Panc1 (cell line): ENCODE results near the gene ANO6. TPM values are rescaled to one million over a fixed set of nuclear protein-coding genes. Genes with fewer than 3 reads are reported as not detected.

Experiments
- ATAC-seq: fragments of 200-7000 bp; cut with Tn5 transposase; 2 replicates; pipeline ENCODE4 v1.9.1; 2020; ENCODE audit warnings: mild to moderate bottlenecking, moderate library complexity
- BruUV-seq: library from RNA; stranded (reverse); fragments of 400-500 nt; replicated peaks from 2 replicates; lab custom pipeline; 2021; lab: Mats Ljungman, UMichigan
- CTCF ChIA-PET: fragments of 300-600 bp; sonication (Branson Sonifier 250); formaldehyde crosslinking; loops from one replicate; lab custom pipeline; 2022; ENCODE audit warnings: antibody characterized with exemption; lab: Charles Lee
- POLR2A ChIA-PET: fragments of 300-600 bp; sonication (Branson Sonifier 250); formaldehyde crosslinking; loops from one replicate; lab custom pipeline; 2022; ENCODE audit warnings: antibody characterized with exemption; lab: Charles Lee
- DNase-seq: peaks from one replicate; pipeline ENCODE4 v3.0.0-alpha.2; 2010; ENCODE audit warnings: low read depth, low spot score
- H3K27ac ChIP-seq: 2 replicates; pipeline ENCODE4 v1.5.1; 2011; ENCODE audit warnings: mild to moderate bottlenecking, low read length, inconsistent platforms
- H3K27me3 ChIP-seq: fragments of 200-500 bp; sonication (Bioruptor generic); 2 replicates; pipeline ENCODE4 v1.6.0; 2014; ENCODE audit warnings: low read length, inconsistent platforms; ENCODE audit not compliant: control insufficient read depth, insufficient read depth
- H3K36me3 ChIP-seq: fragments of 200-500 bp; sonication (Bioruptor generic); 2 replicates; pipeline ENCODE4 v1.5.1; 2014; ENCODE audit warnings: inconsistent platforms, mild to moderate bottlenecking, low read length, moderate library complexity; ENCODE audit not compliant: control insufficient read depth, insufficient read depth
- H3K4me1 ChIP-seq: 2 replicates; pipeline ENCODE4 v1.5.1; 2011; ENCODE audit warnings: inconsistent platforms, mild to moderate bottlenecking, low read length, moderate library complexity; ENCODE audit not compliant: control insufficient read depth, insufficient read depth
- H3K4me3 ChIP-seq, 2 experiments: 2 replicates each; pipeline ENCODE4 v1.5.1; 2011 to 2012; ENCODE audit warnings: low read depth in 2 of 2, low read length in 2 of 2, mild to moderate bottlenecking in 2 of 2, inconsistent platforms in 1 of 2, moderate library complexity in 1 of 2
- H3K9me3 ChIP-seq: fragments of 200-500 bp; sonication (Bioruptor generic); 2 replicates; pipeline ENCODE4 v1.5.1; 2014; ENCODE audit warnings: low read depth, mild to moderate bottlenecking, inconsistent platforms, low read length, moderate library complexity; ENCODE audit not compliant: control insufficient read depth, insufficient read depth
- POLR2AphosphoS5 ChIP-seq: IDR thresholded peaks from 2 replicates; pipeline ENCODE4 v1.6.1; 2012; ENCODE audit warnings: mild to moderate bottlenecking, low read depth, low read length, moderate library complexity
- SIN3A ChIP-seq: IDR thresholded peaks from 2 replicates; pipeline ENCODE4 v1.6.1; 2012; ENCODE audit warnings: low read depth, mild to moderate bottlenecking, low read length, moderate library complexity, borderline replicate concordance; ENCODE audit not compliant: insufficient read depth
- TCF7L2 ChIP-seq: IDR thresholded peaks from 2 replicates; pipeline ENCODE4 v1.6.1; 2011; ENCODE audit warnings: mild to moderate bottlenecking, low read depth, low read length, inconsistent platforms
- in situ Hi-C: cut with HindIII; loops from 2 replicates; pipeline ENCODE4 v1.10.0; 2016; ENCODE audit warnings: low sequenced_read_pairs, low pct_unique_long_range_greater_than_20kb
- intact Hi-C: fragments of 100-400 bp; cut with micrococcal nuclease; formaldehyde crosslinking; loops from one replicate; pipeline ENCODE4 v1.10.0; 2022; ENCODE audit not compliant: unreplicated experiment
- total RNA-seq: library from RNA; stranded (reverse); gene quantifications from one replicate; pipeline ENCODE4 v1.2.1, GENCODE V29; 2021; ENCODE audit not compliant: unreplicated experiment
- TF ChIP-seq, protein P1 (sequence below), 2 experiments: IDR thresholded peaks; 2 replicates each; pipeline ENCODE4 v1.6.1; 2011 to 2012; ENCODE audit warnings: low read depth in 2 of 2, control low read depth in 1 of 2, low read length in 1 of 2, mild to moderate bottlenecking in 1 of 2, moderate library complexity in 1 of 2; ENCODE audit not compliant: insufficient read depth in 1 of 2
- TF ChIP-seq, protein P2 (sequence below): fragments of 450-650 bp; IDR thresholded peaks from 2 replicates; pipeline ENCODE4 v1.5.1; 2017; ENCODE audit warnings: mild to moderate bottlenecking

Gene ANO6
- total RNA-seq, 1 experiment from 2014 or later, result 120 TPM

DNA sequence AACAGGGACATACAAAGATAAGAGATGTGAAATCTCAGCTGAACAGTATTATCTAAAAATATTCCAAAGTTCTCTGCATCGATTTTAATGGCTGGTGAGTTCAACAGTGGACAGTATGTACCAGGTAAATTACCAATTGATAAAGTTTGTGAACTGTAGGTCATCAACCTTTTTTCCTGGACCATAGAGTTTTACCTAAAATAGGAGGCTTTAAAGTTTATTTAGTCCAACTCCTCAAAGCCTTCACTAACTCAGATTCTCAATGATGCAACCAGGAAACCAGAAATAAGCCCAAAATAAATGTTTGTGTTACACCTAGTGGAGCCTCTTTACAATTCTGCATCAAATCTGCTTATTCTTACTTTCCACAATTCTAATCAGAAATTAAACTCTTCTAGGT lies 205.8 kb downstream of the ANO6 start:
- CTCF ChIA-PET, result no interaction called here
- POLR2A ChIA-PET, result no interaction called here

DNA sequence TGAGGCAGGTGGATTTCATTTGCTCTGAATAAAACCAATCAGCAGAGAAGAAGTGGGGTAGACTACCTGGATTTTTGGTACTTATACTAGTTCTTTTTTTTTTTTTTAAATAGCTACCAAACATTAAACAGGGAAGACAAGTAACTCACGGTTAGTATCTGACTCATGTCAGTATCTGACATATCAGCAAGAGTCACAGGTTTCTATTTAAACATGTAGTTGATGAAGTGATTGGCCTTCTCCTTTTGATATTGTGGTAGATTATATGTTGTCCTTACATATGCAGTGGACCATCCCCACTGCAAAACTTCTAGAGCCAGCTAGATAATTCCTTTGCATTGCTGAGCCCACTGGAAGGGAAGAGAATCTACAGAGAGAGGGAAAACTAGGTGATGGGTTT lies 208.0 kb downstream of the ANO6 start:
- in situ Hi-C loops, result no loop called here
- peaks cover 26% of the 10 kb centered on the region for H3K36me3 ChIP-seq
- H3K9me3 ChIP-seq, result no peaks in the 10 kb centered on the region
- H3K4me1 ChIP-seq, result no peaks in the 10 kb centered on the region
- no TSS peak for BruUV-seq
- H3K27me3 ChIP-seq, result no peaks in the 10 kb centered on the region
- no peak for DNase-seq
- H3K4me3 ChIP-seq, result no peak overlapping the region
- intact Hi-C loops, result no loop called here
- TF ChIP-seq TCF7L2 (no peak), POLR2AphosphoS5 (no peak), SIN3A (no peak)
- TF ChIP-seq, protein P1, sequence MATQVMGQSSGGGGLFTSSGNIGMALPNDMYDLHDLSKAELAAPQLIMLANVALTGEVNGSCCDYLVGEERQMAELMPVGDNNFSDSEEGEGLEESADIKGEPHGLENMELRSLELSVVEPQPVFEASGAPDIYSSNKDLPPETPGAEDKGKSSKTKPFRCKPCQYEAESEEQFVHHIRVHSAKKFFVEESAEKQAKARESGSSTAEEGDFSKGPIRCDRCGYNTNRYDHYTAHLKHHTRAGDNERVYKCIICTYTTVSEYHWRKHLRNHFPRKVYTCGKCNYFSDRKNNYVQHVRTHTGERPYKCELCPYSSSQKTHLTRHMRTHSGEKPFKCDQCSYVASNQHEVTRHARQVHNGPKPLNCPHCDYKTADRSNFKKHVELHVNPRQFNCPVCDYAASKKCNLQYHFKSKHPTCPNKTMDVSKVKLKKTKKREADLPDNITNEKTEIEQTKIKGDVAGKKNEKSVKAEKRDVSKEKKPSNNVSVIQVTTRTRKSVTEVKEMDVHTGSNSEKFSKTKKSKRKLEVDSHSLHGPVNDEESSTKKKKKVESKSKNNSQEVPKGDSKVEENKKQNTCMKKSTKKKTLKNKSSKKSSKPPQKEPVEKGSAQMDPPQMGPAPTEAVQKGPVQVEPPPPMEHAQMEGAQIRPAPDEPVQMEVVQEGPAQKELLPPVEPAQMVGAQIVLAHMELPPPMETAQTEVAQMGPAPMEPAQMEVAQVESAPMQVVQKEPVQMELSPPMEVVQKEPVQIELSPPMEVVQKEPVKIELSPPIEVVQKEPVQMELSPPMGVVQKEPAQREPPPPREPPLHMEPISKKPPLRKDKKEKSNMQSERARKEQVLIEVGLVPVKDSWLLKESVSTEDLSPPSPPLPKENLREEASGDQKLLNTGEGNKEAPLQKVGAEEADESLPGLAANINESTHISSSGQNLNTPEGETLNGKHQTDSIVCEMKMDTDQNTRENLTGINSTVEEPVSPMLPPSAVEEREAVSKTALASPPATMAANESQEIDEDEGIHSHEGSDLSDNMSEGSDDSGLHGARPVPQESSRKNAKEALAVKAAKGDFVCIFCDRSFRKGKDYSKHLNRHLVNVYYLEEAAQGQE (IDR thresholded peaks at IDR 0.05; ENCODE audit: insufficient read depth in 1 of 2, low read depth in 2 of 2, low read length in 1 of 2), result no peak
- TF ChIP-seq, protein P2, sequence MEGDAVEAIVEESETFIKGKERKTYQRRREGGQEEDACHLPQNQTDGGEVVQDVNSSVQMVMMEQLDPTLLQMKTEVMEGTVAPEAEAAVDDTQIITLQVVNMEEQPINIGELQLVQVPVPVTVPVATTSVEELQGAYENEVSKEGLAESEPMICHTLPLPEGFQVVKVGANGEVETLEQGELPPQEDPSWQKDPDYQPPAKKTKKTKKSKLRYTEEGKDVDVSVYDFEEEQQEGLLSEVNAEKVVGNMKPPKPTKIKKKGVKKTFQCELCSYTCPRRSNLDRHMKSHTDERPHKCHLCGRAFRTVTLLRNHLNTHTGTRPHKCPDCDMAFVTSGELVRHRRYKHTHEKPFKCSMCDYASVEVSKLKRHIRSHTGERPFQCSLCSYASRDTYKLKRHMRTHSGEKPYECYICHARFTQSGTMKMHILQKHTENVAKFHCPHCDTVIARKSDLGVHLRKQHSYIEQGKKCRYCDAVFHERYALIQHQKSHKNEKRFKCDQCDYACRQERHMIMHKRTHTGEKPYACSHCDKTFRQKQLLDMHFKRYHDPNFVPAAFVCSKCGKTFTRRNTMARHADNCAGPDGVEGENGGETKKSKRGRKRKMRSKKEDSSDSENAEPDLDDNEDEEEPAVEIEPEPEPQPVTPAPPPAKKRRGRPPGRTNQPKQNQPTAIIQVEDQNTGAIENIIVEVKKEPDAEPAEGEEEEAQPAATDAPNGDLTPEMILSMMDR, result no peak
- CTCF ChIA-PET, result interaction anchor here (0.7 kb wide), 1 partner anchor 110 kb away, joined by 10 read pairs; no protein-coding TSS in a partner anchor
- POLR2A ChIA-PET, result no interaction called here
- H3K27ac ChIP-seq, result no peak overlapping the region
- no peak for ATAC-seq

More for the DNA sequence above, 205.8 kb downstream of the ANO6 start:
- peaks cover 30% of the 10 kb centered on the region for H3K36me3 ChIP-seq
- TF ChIP-seq SIN3A, result no peak
- TF ChIP-seq TCF7L2, result no peak
- TF ChIP-seq, protein P2, result no peak
- TF ChIP-seq POLR2AphosphoS5, result no peak
- TF ChIP-seq, protein P1 (IDR thresholded peaks at IDR 0.05; ENCODE audit: insufficient read depth in 1 of 2, low read depth in 2 of 2, low read length in 1 of 2), result no peak
- H3K9me3 ChIP-seq, result no peaks in the 10 kb centered on the region
- BruUV-seq, result no TSS peak
- no peaks in the 10 kb centered on the region for H3K4me1 ChIP-seq
- intact Hi-C loops, result no loop called here
- ATAC-seq (no peak), DNase-seq (no peak)
- no peak overlapping the region for H3K4me3 ChIP-seq
- in situ Hi-C loops, result no loop called here
- no peaks in the 10 kb centered on the region for H3K27me3 ChIP-seq
- no peak overlapping the region for H3K27ac ChIP-seq
